CD14-positive monocyte (primary cell): Measurements from ENCODE around the gene NPTX1. TPM values are rescaled to one million over a fixed set of nuclear protein-coding genes. Genes with fewer than 3 reads are reported as not detected.

Source experiments
- DNase-seq, 3 donors: peaks; one replicate each; pipeline ENCODE4 v3.0.0-alpha.2; 2011 to 2022
- H2AFZ ChIP-seq: 2 replicates; pipeline ENCODE4 v1.6.0; 2012; ENCODE audit warnings: mild to moderate bottlenecking, low read depth, low read length, inconsistent platforms; ENCODE audit not compliant: insufficient read depth, poor library complexity, severe bottlenecking
- H3K27ac ChIP-seq, 2 donors: 1 replicate in 1 of 2; 2 replicates in 1 of 2; pipeline ENCODE4 v1.5.1; 2012 to 2013; ENCODE audit warnings: low read length in 2 of 2, control low read depth in 1 of 2, inconsistent platforms in 1 of 2, low read depth in 1 of 2, mild to moderate bottlenecking in 1 of 2
- H3K27me3 ChIP-seq, 2 donors: one replicate each; pipeline versions ENCODE4 v1.6.0 to v1.6.1; 2011 to 2013; ENCODE audit warnings: low read length in 2 of 2; ENCODE audit not compliant: control insufficient read depth in 2 of 2, insufficient read depth in 2 of 2
- H3K36me3 ChIP-seq, 2 donors: replicated peaks in 1 of 2; 1 replicate in 1 of 2; 2 replicates in 1 of 2; pipeline versions ENCODE4 v1.5.1 to v1.6.1; 2012 to 2013; ENCODE audit warnings: low read length in 2 of 2, control low read depth in 1 of 2, inconsistent platforms in 1 of 2, mild to moderate bottlenecking in 1 of 2; ENCODE audit not compliant: insufficient read depth in 2 of 2, control insufficient read depth in 1 of 2
- H3K4me1 ChIP-seq, 2 donors: 1 replicate in 1 of 2; 2 replicates in 1 of 2; pipeline versions ENCODE4 v1.5.1 to v1.6.1; 2012 to 2013; ENCODE audit warnings: low read length in 2 of 2, control low read depth in 1 of 2, inconsistent platforms in 1 of 2, mild to moderate bottlenecking in 1 of 2, moderate library complexity in 1 of 2; ENCODE audit not compliant: insufficient read depth in 2 of 2, control insufficient read depth in 1 of 2
- H3K4me2 ChIP-seq: replicated peaks from 2 replicates; pipeline ENCODE3; 2012; ENCODE audit warnings: low read length, moderate library complexity, mild to moderate bottlenecking; ENCODE audit not compliant: poor library complexity, severe bottlenecking; ENCODE audit errors: extremely low read depth
- H3K4me3 ChIP-seq, 3 experiments: fragments of 200-600 bp in 1 of 3; sonication (generic) in 1 of 3; replicated peaks in 1 of 3; 1 replicate in 2 of 3; 2 replicates in 1 of 3; pipeline ENCODE4 v1.5.1; 2011 to 2013; ENCODE audit warnings: low read length in 3 of 3, mild to moderate bottlenecking in 3 of 3, control low read depth in 2 of 3, low read depth in 2 of 3, inconsistent platforms in 1 of 3, moderate library complexity in 1 of 3
- H3K79me2 ChIP-seq: 2 replicates; pipeline ENCODE4 v1.6.0; 2012; ENCODE audit warnings: mild to moderate bottlenecking, control low read depth, inconsistent platforms, low read length, moderate library complexity; ENCODE audit not compliant: insufficient read depth
- H3K9ac ChIP-seq: 2 replicates; pipeline ENCODE4 v1.6.0; 2017; ENCODE audit warnings: low read length, mild to moderate bottlenecking; ENCODE audit not compliant: insufficient read depth, poor library complexity, severe bottlenecking
- H3K9me3 ChIP-seq, 2 donors: replicated peaks in 1 of 2; 1 replicate in 1 of 2; 2 replicates in 1 of 2; pipeline versions ENCODE4 v1.5.1 to v1.6.1; 2012 to 2013; ENCODE audit warnings: low read length in 2 of 2, control low read depth in 1 of 2; ENCODE audit not compliant: control insufficient read depth in 1 of 2, insufficient read depth in 1 of 2
- H4K20me1 ChIP-seq: 2 replicates; pipeline ENCODE4 v1.6.0; 2012; ENCODE audit warnings: mild to moderate bottlenecking, low read length, control low read depth, moderate library complexity; ENCODE audit not compliant: insufficient read depth
- H3K27ac Mint-ChIP-seq, 7 donors: one replicate each; pipeline ENCODE4 v1.8.0; 2020; ENCODE audit warnings: mild to moderate bottlenecking in 7 of 7, mixed read lengths in 7 of 7, moderate library complexity in 6 of 7, inconsistent platforms in 2 of 7
- H3K27me3 Mint-ChIP-seq, 3 donors: one replicate each; pipeline ENCODE4 v1.8.0; 2021 to 2022; ENCODE audit warnings: low read depth in 3 of 3, mild to moderate bottlenecking in 3 of 3, mixed read lengths in 3 of 3, moderate library complexity in 3 of 3, inconsistent platforms in 1 of 3
- H3K36me3 Mint-ChIP-seq, 2 donors: one replicate each; pipeline ENCODE4 v1.8.0; 2020; ENCODE audit warnings: mixed read lengths in 2 of 2, inconsistent platforms in 1 of 2, mild to moderate bottlenecking in 1 of 2
- H3K4me1 Mint-ChIP-seq: one replicate; pipeline ENCODE4 v1.8.0; 2020; ENCODE audit warnings: mild to moderate bottlenecking, mixed read lengths
- H3K4me3 Mint-ChIP-seq, 2 donors: one replicate each; pipeline ENCODE4 v1.8.0; 2020; ENCODE audit warnings: mild to moderate bottlenecking in 2 of 2, mixed read lengths in 2 of 2, moderate library complexity in 1 of 2
- H3K9me3 Mint-ChIP-seq, 7 donors: one replicate each; pipeline ENCODE4 v1.8.0; 2020 to 2022; ENCODE audit warnings: mixed read lengths in 7 of 7, mild to moderate bottlenecking in 6 of 7, moderate library complexity in 6 of 7, inconsistent platforms in 2 of 7
- CTCF ChIP-seq: fragments of 200-600 bp; IDR thresholded peaks from one replicate; pipeline ENCODE4 v1.8.0; 2022; ENCODE audit warnings: antibody characterized with exemption, mild to moderate bottlenecking
- WGBS: methylation state at CpG from one replicate; pipeline ENCODE4 v1.1.5; 2013; ENCODE audit warnings: missing lambda C conversion rate; ENCODE audit not compliant: insufficient coverage; 5-methylcytosine and 5-hydroxymethylcytosine counted together
- intact Hi-C, 2 donors: fragments of 100-400 bp; cut with micrococcal nuclease; formaldehyde crosslinking; loops; one replicate each; pipeline versions ENCODE4 v1.15.0 to v1.15.1; 2023
- polyA plus RNA-seq, 3 donors: library from polyadenylated mRNA; depleted of rRNA in 1 of 3; unstranded in 2 of 3; stranded (reverse) in 1 of 3; fragments of 300-500 nt in 2 of 3; fragments of >200 nt in 1 of 3; fragmentation: Illumina TruSeq in 2 of 3; gene quantifications; 1 replicate in 2 of 3; 2 replicates in 1 of 3; pipeline ENCODE4 v1.2.3, GENCODE V29; 2012 to 2021

NPTX1 gene
- polyA plus RNA-seq, 3 donors: not detected

GRCh38 chr17:80473701-80474100 lies 2.7 kb downstream of the NPTX1 start:
- H3K36me3 Mint-ChIP-seq: peaks cover 0 to 4% of the 10 kb centered on the region in 2 donors
- Histone ChIP-seq H3K4me1 (peaks cover 0 to 19% of the 10 kb centered on the region in 2 donors), H4K20me1 (no peaks in the 10 kb centered on the region), H3K79me2 (no peaks in the 10 kb centered on the region), H3K27ac (no peak overlapping the region), H3K27me3 (peaks cover 25 to 71% of the 10 kb centered on the region in 2 donors), H3K9me3 (peaks cover 0 to 12% of the 10 kb centered on the region in 2 donors), H3K4me2 (no peak overlapping the region), H2AFZ (no peak overlapping the region), H3K9ac (no peak overlapping the region), H3K4me3 (no peak overlapping the region), H3K36me3 (no peaks in the 10 kb centered on the region)
- 62% methylated on average over 5 of the region's 7 CpGs for WGBS
- peaks cover 0 to 7% (median 0%) of the 10 kb centered on the region in 7 donors for H3K9me3 Mint-ChIP-seq
- peaks cover 52 to 96% (median 61%) of the 10 kb centered on the region in 3 donors for H3K27me3 Mint-ChIP-seq
- peaks cover 6% of the 10 kb centered on the region for H3K4me1 Mint-ChIP-seq
- TF ChIP-seq CTCF: no peak
- peak overlapping the region in 1 of 2 donors; percentile 21 for H3K4me3 Mint-ChIP-seq
- intact Hi-C loops: no loop called here
- DNase-seq: no peak
- H3K27ac Mint-ChIP-seq: no peak overlapping the region

- H3K27me3 ChIP-seq: peaks cover 21 to 74% of the 10 kb centered on the region in 2 donors
- H3K9ac ChIP-seq: no peak overlapping the region
- H3K36me3 ChIP-seq: no peaks in the 10 kb centered on the region
- no peak for DNase-seq
- H3K27me3 Mint-ChIP-seq: peaks cover 55 to 96% (median 66%) of the 10 kb centered on the region in 3 donors
- peak overlapping the region in 1 of 2 donors; percentile 35 for H3K4me3 Mint-ChIP-seq
- no peaks in the 10 kb centered on the region for H4K20me1 ChIP-seq
- peaks cover 0 to 12% of the 10 kb centered on the region in 2 donors for H3K9me3 ChIP-seq
- no peak overlapping the region for H3K27ac Mint-ChIP-seq
- peaks cover 6% of the 10 kb centered on the region for H3K4me1 Mint-ChIP-seq
- H3K4me3 ChIP-seq: no peak overlapping the region
- H3K36me3 Mint-ChIP-seq: peaks cover 0 to 4% of the 10 kb centered on the region in 2 donors
- peaks cover 0 to 19% of the 10 kb centered on the region in 2 donors for H3K4me1 ChIP-seq
- H3K9me3 Mint-ChIP-seq: peaks cover 0 to 6% (median 0%) of the 10 kb centered on the region in 7 donors
- no peak overlapping the region for H3K4me2 ChIP-seq
- H2AFZ ChIP-seq: no peak overlapping the region
- no peaks in the 10 kb centered on the region for H3K79me2 ChIP-seq
- intact Hi-C loops: no loop called here
- no peak overlapping the region for H3K27ac ChIP-seq
- 89% methylated on average over 12 of the region's 12 CpGs for WGBS
- no peak for TF ChIP-seq CTCF
Measured at GRCh38 chr17:80472996-80473395, 3.4 kb downstream of the NPTX1 start.
